Kidney (tissue), 14 donors: ENCODE results near the gene SYNGR4. TPM values are rescaled to one million over a fixed set of nuclear protein-coding genes. Genes with fewer than 3 reads are reported as not detected.

Experiments used
- DNase-seq, 5 donors: peaks; one replicate each; pipeline ENCODE4 v3.0.0-alpha.2; 2013 to 2020
- FAIRE-seq: peaks from 2 replicates; lab custom pipeline; 2012; peaks lifted over from hg19 to GRCh38; lab: Jason Lieb, UNC
- H3K27ac ChIP-seq, 2 donors: one replicate each; pipeline ENCODE4 v1.7.0; 2013; ENCODE audit warnings: low read depth in 2 of 2, low read length in 2 of 2, inconsistent platforms in 1 of 2
- H3K27me3 ChIP-seq: one replicate; pipeline ENCODE4 v1.7.1; 2013; ENCODE audit warnings: low read length, inconsistent platforms; ENCODE audit not compliant: control insufficient read depth, insufficient read depth
- H3K36me3 ChIP-seq, 3 donors: one replicate each; pipeline versions ENCODE4 v1.7.0 to v1.7.1; 2013; ENCODE audit warnings: low read length in 3 of 3, control low read depth in 1 of 3, inconsistent platforms in 1 of 3; ENCODE audit not compliant: insufficient read depth in 3 of 3, control insufficient read depth in 2 of 3
- H3K4me1 ChIP-seq, 3 donors: one replicate each; pipeline versions ENCODE4 v1.7.0 to v1.7.1; 2013; ENCODE audit warnings: low read length in 3 of 3, inconsistent platforms in 1 of 3, low read depth in 1 of 3; ENCODE audit not compliant: control insufficient read depth in 2 of 3, insufficient read depth in 2 of 3
- H3K4me3 ChIP-seq, 3 donors: one replicate each; pipeline versions ENCODE4 v1.7.0 to v1.8.1; 2013; ENCODE audit warnings: low read length in 3 of 3, control low read depth in 1 of 3, inconsistent platforms in 1 of 3
- H3K9ac ChIP-seq, 3 donors: one replicate each; pipeline versions ENCODE4 v1.7.0 to v1.7.1; 2013; ENCODE audit warnings: low read length in 3 of 3, control low read depth in 1 of 3, inconsistent platforms in 1 of 3
- H3K9me3 ChIP-seq, 3 donors: one replicate each; pipeline versions ENCODE4 v1.7.0 to v1.7.1; 2013; ENCODE audit warnings: low read length in 3 of 3, control low read depth in 1 of 3, inconsistent platforms in 1 of 3; ENCODE audit not compliant: control insufficient read depth in 2 of 3, insufficient read depth in 1 of 3
- intact Hi-C: fragments of 100-400 bp; cut with DNase I; formaldehyde crosslinking; loops from one replicate; pipeline ENCODE4 v1.11.1; 2022
- polyA plus RNA-seq: library from polyadenylated mRNA; stranded (reverse); fragments of 350-450 nt; fragmentation: Illumina TruSeq; extraction: RNeasy Lipid Tissue Mini Kit (QIAGEN cat#74804); gene quantifications from one replicate; pipeline ENCODE4 v1.2.3, GENCODE V29; 2014; ENCODE audit warnings: low read depth, low replicate concordance; ENCODE audit not compliant: insufficient read depth
- total RNA-seq: library from RNA; stranded (reverse); fragmentation: NEBNext Ultra II Directional; extraction: Animal tissue kit (Norgen Biotek cat#: 25700); gene quantifications from one replicate; pipeline ENCODE4 v1.2.1, GENCODE V29; 2021
- TF ChIP-seq, protein P1 (sequence below): IDR thresholded peaks from 3 replicates; pipeline ENCODE4 v1.5.1; 2012; ENCODE audit warnings: mild to moderate bottlenecking, moderate library complexity, borderline replicate concordance; ENCODE audit not compliant: insufficient read depth; ENCODE audit errors: extremely low read depth
- donor health status: control.
- donor health status: control.
- donor health status: control.
- donor health status: control.
- donor health status: control.
- donor health status: DM: yes; HTN: yes; CAD: no.
- donor health status: Normal renal cell carcinoma (clear cell type).

SYNGR4 gene
- total and polyA plus RNA-seq, 2 donors from 2014 or later, result not detected

DNA sequence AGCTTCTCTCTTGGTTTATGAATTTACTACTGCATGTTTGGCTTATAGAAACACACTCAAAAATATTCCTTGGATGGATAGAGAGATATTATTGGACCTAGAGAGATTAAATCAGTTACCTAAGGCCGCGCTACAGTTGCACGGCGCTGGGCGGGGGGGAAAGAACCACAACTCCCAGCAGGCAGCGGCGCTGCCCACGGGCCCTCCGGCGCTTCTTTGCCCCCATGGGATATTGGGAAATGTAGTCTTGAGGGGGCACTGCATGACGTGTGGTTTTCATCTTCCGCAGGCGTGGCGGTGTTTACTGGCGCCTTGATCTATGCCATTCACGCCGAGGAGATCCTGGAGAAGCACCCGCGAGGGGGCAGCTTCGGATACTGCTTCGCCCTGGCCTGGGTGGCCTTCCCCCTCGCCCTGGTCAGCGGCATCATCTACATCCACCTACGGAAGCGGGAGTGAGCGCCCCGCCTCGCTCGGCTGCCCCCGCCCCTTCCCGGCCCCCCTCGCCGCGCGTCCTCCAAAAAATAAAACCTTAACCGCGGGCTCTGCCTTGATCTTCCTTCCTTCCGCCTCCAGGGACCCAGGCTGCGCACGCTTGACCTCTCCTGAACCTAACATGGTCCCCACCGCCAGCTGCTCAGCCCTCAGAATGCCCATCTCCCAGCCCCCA, 34.0 kb upstream of the SYNGR4 start:
- DNase-seq, result peak; percentile 89 to 95 (median 94)
- no peaks in the 10 kb centered on the region for H3K27me3 ChIP-seq
- H3K9me3 ChIP-seq, result no peaks in the 10 kb centered on the region
- intact Hi-C loops, result no loop called here
- FAIRE-seq, result no peak
- TF ChIP-seq, protein P1, sequence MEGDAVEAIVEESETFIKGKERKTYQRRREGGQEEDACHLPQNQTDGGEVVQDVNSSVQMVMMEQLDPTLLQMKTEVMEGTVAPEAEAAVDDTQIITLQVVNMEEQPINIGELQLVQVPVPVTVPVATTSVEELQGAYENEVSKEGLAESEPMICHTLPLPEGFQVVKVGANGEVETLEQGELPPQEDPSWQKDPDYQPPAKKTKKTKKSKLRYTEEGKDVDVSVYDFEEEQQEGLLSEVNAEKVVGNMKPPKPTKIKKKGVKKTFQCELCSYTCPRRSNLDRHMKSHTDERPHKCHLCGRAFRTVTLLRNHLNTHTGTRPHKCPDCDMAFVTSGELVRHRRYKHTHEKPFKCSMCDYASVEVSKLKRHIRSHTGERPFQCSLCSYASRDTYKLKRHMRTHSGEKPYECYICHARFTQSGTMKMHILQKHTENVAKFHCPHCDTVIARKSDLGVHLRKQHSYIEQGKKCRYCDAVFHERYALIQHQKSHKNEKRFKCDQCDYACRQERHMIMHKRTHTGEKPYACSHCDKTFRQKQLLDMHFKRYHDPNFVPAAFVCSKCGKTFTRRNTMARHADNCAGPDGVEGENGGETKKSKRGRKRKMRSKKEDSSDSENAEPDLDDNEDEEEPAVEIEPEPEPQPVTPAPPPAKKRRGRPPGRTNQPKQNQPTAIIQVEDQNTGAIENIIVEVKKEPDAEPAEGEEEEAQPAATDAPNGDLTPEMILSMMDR, result peak; percentile 6
- H3K4me1 ChIP-seq, result peaks cover 0 to 26% (median 11%) of the 10 kb centered on the region in 3 donors
- peak overlapping the region; percentile 55 to 83 (median 82) for H3K4me3 ChIP-seq
- H3K27ac ChIP-seq, result peak overlapping the region; percentile 92 to 96
- H3K36me3 ChIP-seq, result no peaks in the 10 kb centered on the region
- peak overlapping the region; percentile 45 to 78 (median 55) for H3K9ac ChIP-seq

DNA sequence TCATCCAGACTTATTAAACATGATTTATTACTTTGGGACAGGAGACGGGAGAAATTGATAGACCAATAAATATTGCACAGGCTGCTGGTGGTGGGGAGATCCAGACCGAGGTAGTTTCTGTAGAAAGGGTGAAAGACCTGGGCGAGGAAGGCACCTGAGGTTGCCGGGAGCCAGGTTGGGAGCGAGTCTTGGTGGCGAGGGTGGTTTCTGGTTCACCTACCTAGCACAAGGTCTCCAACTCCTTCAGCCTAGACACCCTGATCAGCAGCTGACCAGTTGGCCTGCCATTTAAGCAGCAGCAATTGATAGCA, 31.9 kb upstream of the SYNGR4 start:
- Histone ChIP-seq H3K36me3 (no peaks in the 10 kb centered on the region), H3K4me1 (peaks cover 0 to 23% (median 11%) of the 10 kb centered on the region in 3 donors), H3K27ac (peak overlapping the region; percentile 75 to 96), H3K9me3 (no peaks in the 10 kb centered on the region), H3K27me3 (no peaks in the 10 kb centered on the region), H3K9ac (peak overlapping the region; percentile 24 to 65 (median 34)), H3K4me3 (peak overlapping the region; percentile 59 to 69 (median 60))
- FAIRE-seq (no peak), DNase-seq (peak in 1 of 5 donors; percentile 36)
- intact Hi-C loops, result no loop called here
- TF ChIP-seq, protein P1, result no peak

DNA sequence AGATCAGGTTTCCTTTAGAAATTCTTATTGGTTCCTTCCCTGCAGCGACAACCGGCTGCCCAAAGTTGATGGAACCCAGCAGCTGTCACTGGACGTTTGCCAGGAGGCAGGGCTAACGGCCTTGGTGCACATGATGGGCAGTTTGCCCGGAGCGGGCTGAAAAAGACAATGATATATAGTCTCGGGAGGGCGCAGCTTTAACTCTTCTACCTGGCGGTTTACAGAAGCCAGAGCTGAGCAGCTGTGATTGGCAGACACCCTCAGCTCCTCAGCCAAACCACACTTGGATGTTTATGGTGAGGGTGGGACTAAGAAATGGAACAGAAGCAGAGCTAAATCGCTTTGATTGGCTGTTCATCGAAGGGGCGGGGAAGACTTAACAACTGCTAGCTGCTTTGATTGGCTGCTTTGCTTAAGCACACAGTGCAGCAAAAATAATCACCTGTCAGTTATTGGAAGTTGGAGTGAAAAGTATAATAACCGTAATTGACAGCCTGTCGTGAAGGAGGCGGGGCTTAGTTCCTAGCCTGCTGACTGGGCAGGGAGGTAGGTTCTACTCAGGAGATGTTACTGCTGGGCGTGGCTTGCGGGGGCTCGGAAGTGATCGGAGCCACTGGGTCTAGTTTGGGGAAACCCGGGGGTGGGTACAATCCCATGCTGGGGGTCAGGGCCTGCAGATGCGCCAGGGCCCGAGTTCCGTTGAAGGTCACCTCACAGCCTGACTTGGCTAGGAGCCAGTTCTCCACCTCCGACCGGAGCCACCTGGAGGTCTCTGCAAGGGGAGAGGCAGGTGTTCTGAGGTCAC, 31.3 kb upstream of the SYNGR4 start:
- DNase-seq (peak; percentile 94 to 99 (median 95)), FAIRE-seq (peak; percentile 91)
- peak overlapping the region; percentile 55 to 83 (median 76) for H3K9ac ChIP-seq

More for the DNA sequence above, 31.3 kb upstream of the SYNGR4 start:
- Histone ChIP-seq H3K27me3 (no peaks in the 10 kb centered on the region), H3K36me3 (no peaks in the 10 kb centered on the region), H3K27ac (peak overlapping the region; percentile 78 to 96), H3K4me3 (peak overlapping the region; percentile 59 to 69 (median 60)), H3K9me3 (no peaks in the 10 kb centered on the region), H3K4me1 (peaks cover 0 to 23% (median 11%) of the 10 kb centered on the region in 3 donors)
- TF ChIP-seq, protein P1, result no peak
- intact Hi-C loops, result no loop called here
